Measurements from ENCODE around the gene CCDC187. TPM values are rescaled to one million over a fixed set of nuclear protein-coding genes. Genes with fewer than 3 reads are reported as not detected.

Gene CCDC187
- total and polyA plus RNA-seq, 5 experiments from 2014 or later, result not detected

DNA sequence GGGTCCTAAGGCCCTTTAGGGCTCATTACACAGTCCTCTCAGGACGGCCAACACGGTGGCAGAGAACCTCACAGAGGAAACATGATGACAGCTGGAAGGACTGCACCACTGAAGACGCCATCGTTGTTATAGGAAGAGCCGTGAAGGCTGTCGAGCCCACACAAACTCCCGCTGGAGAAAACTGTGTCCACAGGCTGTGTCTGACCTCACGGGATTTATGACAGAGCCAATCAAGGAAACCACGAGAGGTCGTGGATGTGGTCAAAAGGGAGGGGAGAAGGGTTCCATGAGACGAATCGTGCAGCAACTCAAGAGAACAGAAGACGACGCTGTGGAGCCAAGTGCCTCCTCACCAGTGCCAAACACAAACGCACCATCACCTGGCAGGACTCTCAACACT, 70.5 kb downstream of the CCDC187 start:
- no peaks in the 10 kb centered on the region for H3K27me3 Mint-ChIP-seq
- no peaks in the 10 kb centered on the region for H3K9me3 Mint-ChIP-seq
- DNase-seq (no peak), ATAC-seq (no peak)
- POLR2A ChIA-PET, result interaction anchor here (0.7 kb wide), 1 partner anchor 41 kb away, joined by 4 read pairs; no protein-coding TSS in a partner anchor
- H3K4me1 Mint-ChIP-seq, result peaks cover 21 to 54% (median 42%) of the 10 kb centered on the region in 4 donors
- peak overlapping the region in 3 of 10 donors; percentile 4 to 41 (median 22) for H3K4me3 Mint-ChIP-seq
- H3K36me3 Mint-ChIP-seq, result peaks cover 0 to 18% (median 3%) of the 10 kb centered on the region in 3 donors
- peak overlapping the region in 3 of 10 donors; percentile 34 to 89 (median 66) for H3K27ac Mint-ChIP-seq

DNA sequence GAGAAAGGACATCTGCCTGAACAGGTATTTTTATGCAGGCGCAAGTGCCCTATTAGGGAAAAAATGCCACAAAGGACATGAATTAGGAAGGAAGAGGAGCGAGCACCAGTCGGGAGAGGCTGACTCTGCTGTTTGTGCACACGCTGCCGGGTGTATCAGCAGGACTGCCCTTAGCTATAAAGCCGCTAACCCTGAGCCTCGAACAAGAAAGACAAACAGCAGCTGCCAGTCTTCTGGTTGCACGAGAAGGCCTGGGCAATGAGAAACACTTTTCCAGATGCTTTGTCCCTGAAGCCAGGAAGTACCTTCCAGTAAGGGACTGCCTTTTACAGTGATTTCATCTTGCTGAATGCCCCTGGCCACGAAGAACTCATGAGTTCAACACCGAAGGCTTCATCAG, 70.9 kb downstream of the CCDC187 start:
- Mint-ChIP-seq H3K4me3 (peak overlapping the region in 1 of 10 donors; percentile 71), H3K9me3 (no peaks in the 10 kb centered on the region)

DNA sequence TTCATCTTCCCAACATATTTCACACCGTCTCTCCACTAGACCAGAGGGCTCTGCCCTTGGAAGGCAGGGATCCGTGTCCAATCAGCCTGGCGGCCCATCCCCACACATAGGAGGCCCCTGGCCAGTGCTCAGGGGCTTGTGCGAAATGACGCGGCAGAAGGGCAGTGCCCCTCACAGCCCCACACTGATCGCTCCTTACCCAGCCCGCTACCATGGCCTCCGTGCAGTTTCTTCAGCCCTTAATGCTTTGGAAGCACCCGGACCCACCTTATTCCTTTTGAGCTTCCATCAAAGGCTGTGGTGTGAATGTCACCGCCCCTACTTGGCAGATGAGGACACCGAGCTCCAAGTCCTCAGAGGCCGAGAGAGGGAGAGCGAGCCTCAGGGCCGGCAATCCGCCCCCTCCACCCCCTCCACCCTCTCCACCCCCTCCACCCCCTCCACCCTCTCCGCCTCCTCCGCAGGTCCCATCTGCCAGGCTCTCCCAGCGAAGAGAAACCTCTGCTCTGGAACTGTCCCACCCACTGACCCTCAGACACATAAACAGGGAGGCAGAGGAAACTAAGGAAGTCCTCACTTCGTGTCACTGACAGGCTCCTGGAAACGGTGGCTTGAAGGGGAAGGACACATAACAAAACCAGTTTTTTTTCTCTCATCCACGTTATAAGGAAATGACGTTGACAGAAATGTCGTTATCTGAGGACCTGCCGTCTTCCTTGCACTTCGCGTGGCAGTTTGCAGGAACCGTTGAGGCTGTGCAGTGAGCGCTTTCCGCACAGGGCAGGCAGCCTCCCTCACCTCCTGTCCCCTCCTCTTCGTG, 72.2 kb downstream of the CCDC187 start:
- Mint-ChIP-seq H3K4me1 (peaks cover 21 to 59% (median 45%) of the 10 kb centered on the region in 4 donors), H3K36me3 (peaks cover 0 to 18% (median 3%) of the 10 kb centered on the region in 3 donors), H3K27ac (peak overlapping the region in 7 of 10 donors; percentile 25 to 92 (median 81)), H3K27me3 (no peaks in the 10 kb centered on the region), H3K4me3 (peak overlapping the region; percentile 15 to 72 (median 47)), H3K9me3 (no peaks in the 10 kb centered on the region)
- DNase-seq, result peak in 2 of 10 donors; percentile 34 to 45
- POLR2A ChIA-PET, result no interaction called here
- ATAC-seq, result peak; percentile 42 to 89

More for the DNA sequence above, 70.9 kb downstream of the CCDC187 start:
- H3K36me3 Mint-ChIP-seq, result peaks cover 0 to 18% (median 3%) of the 10 kb centered on the region in 3 donors
- DNase-seq (no peak), ATAC-seq (no peak)
- H3K27ac Mint-ChIP-seq, result peak overlapping the region in 3 of 10 donors; percentile 52 to 89 (median 66)
- H3K27me3 Mint-ChIP-seq, result no peaks in the 10 kb centered on the region
- peaks cover 21 to 54% (median 42%) of the 10 kb centered on the region in 4 donors for H3K4me1 Mint-ChIP-seq
- POLR2A ChIA-PET, result interaction anchor here (0.7 kb wide), 1 partner anchor 41 kb away, joined by 4 read pairs; no protein-coding TSS in a partner anchor

DNA sequence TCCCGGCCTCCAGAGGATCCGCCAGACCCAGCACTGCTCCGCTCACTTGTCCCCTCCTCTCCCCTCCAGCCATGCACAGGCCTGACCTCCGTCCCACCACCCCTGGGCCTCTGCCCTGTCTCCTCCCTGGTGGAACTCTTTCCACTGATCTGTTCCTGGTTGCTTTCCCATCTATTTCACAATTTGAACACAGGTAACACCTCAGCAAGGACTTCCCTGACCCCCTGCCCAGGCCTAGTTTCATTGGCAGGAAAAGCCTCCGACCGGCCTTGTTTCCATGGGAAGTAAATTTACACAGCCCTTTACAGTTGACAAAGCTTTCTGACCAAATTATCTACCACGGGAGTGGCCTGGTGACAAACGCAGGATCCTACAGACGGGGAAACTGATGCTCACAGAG, 73.1 kb downstream of the CCDC187 start:
- H3K27me3 Mint-ChIP-seq, result no peaks in the 10 kb centered on the region
- POLR2A ChIA-PET, result no interaction called here
- ATAC-seq (no peak), DNase-seq (no peak)
- H3K27ac Mint-ChIP-seq, result peak overlapping the region in 4 of 10 donors; percentile 70 to 86 (median 76)
- peak overlapping the region in 1 of 10 donors; percentile 11 for H3K4me3 Mint-ChIP-seq
- H3K9me3 Mint-ChIP-seq, result no peaks in the 10 kb centered on the region
- peaks cover 0 to 12% (median 3%) of the 10 kb centered on the region in 3 donors for H3K36me3 Mint-ChIP-seq
- H3K4me1 Mint-ChIP-seq, result peaks cover 21 to 63% (median 49%) of the 10 kb centered on the region in 4 donors

DNA sequence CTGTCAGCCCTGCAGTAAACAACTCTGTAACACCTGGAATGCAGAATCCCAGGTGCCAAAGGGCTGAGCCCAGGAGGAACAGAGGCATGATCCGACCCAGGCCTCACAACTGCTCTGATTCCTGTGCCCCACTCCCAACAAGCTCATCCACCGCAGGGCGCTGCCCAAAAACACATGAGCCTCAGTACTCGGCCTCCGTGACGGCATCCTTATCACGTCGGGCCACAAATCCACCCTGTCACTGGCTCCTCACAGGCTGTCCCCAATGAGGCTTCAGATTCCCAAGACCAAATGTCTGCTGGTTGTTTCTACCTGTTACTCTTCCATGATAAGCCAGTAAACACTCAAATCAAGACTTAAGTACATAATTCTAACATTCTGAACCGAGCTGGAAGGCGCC, 73.5 kb downstream of the CCDC187 start:
- POLR2A ChIA-PET, result no interaction called here
- H3K9me3 Mint-ChIP-seq, result no peaks in the 10 kb centered on the region
- peaks cover 21 to 65% (median 50%) of the 10 kb centered on the region in 4 donors for H3K4me1 Mint-ChIP-seq
- H3K36me3 Mint-ChIP-seq, result peaks cover 0 to 12% (median 3%) of the 10 kb centered on the region in 3 donors
- DNase-seq, result no peak
- peak overlapping the region in 1 of 10 donors; percentile 11 for H3K4me3 Mint-ChIP-seq
- no peak for ATAC-seq
- no peaks in the 10 kb centered on the region for H3K27me3 Mint-ChIP-seq
- H3K27ac Mint-ChIP-seq, result peak overlapping the region in 2 of 10 donors; percentile 52 to 86

DNA sequence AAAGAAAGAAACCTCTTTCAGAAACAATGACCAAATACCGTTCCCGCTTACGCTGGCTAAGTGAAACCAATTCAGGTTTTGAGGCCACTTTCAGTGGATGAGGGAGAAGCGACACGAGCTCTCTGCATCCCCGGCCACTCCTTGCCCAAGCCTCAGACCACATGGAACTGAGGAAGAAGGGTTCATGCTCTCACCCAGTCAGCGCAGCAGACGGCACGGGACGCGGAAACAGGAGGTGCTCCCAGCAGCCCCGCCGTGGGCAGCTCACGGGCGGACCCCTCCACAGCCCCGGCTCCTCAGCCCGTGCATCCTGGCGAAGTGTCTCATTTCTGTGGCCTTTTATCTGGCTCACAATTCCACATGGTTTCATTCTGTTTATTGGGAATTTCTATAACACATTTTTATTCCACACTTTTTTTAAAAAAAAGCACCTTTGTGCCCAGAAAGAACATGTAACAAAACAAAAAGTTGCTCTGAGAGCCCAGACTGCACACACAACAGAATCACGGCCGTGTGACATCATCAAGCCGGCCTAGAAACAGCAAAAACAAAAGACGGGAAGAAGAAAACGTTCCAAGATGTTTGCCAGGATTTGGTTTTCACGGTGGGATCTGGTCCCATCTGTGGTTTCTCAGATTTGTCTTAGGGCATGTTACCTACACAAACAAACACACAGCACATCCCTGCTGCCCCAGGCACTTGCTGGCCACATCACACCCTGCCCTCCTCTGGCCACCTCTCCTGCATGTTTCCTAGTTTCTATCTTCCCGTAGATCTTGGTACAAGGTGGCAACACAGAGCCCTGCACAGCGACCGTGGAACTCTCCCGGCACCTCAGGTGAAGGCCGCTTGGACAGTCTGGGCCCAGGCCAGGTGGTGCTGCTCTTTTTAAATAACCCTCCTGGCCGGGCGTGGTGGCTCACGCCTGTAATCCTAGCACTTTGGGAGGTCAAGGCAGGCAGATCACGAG, 74.5 kb downstream of the CCDC187 start:
- no peaks in the 10 kb centered on the region for H3K27me3 Mint-ChIP-seq
- H3K36me3 Mint-ChIP-seq, result peaks cover 3 to 11% (median 4%) of the 10 kb centered on the region in 3 donors
- ATAC-seq (no peak), DNase-seq (no peak)
- H3K9me3 Mint-ChIP-seq, result no peaks in the 10 kb centered on the region
- peak overlapping the region in 1 of 10 donors; percentile 24 for H3K4me3 Mint-ChIP-seq
- H3K4me1 Mint-ChIP-seq, result peaks cover 18 to 62% (median 48%) of the 10 kb centered on the region in 4 donors
- POLR2A ChIA-PET, result no interaction called here
- peak overlapping the region in 4 of 10 donors; percentile 11 to 62 (median 51) for H3K27ac Mint-ChIP-seq

DNA sequence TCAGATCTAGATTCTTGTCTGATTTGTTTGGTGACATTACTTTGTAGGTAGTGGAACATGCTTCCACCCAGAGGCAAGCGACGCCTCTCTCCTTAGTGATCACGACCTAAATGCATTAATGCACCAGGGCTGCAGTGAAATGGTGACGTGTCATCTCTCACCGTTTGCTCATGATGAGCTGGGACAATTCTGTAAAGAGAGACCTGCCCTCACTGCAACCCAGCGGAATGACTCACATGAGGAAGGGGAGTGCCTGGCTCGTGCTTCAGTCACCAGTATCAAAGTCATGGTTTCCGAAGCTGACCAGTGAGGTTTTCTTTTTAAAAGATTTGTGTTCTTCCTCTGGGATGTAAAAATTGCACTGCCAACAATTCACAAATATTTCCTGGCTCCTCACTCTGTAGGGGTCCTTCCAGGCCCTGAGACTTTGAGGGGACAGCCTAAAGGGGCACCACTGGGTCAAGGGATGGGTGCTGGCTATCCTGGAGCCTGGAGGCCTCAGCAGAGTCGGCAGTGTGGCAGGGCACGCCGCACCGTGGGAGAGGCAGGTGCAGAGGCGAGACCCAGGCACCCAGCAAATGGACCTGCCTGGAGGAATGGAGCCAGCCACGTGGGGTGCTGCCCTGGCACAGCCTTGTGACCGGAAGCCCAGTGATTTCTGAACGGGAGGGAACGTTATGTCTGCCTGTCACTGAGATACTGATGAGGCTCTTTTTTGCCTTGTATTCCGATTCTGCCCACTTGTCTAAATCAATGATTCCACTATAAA, 75.6 kb downstream of the CCDC187 start:
- H3K27me3 Mint-ChIP-seq, result no peaks in the 10 kb centered on the region
- H3K27ac Mint-ChIP-seq, result peak overlapping the region in 2 of 10 donors; percentile 62 to 72

DNA sequence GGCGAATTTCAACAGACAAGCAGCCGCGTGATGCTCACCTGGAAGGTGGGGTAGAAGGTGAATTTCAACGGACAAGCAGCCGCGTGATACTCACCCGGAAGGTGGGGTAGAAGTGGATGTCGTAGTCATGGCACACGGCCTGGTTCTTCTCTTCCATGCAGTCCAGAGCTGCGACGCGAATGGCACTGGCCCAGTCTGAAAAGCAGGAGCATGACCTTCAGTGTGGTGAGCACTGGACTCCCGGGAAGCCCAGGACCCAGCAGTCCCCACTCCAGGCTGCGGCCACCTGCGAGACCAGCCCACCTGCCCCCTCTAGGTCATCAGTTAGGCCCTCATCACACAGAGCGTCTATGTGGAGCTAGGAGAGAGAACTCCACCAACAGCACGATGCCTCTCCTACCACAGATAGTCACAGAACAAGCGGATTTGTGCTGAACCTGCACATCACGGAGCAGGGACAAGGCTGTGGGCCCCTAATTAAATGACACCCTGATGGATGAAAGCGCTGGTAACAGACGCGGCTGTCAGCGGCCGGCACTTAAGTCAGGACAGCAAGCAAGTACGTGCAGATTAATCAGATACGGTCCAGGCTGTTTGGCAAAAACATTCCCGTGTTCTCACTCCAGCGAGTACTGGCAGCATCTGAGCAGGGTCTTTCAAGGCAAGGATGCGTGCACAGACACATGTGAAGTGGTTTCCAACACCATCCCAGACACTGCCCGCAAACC, 77.0 kb downstream of the CCDC187 start:
- Mint-ChIP-seq H3K9me3 (no peaks in the 10 kb centered on the region), H3K4me3 (no peak overlapping the region), H3K27me3 (no peaks in the 10 kb centered on the region), H3K36me3 (peaks cover 5 to 35% (median 10%) of the 10 kb centered on the region in 3 donors), H3K4me1 (peaks cover 9 to 39% (median 28%) of the 10 kb centered on the region in 4 donors), H3K27ac (no peak overlapping the region)
- ATAC-seq (no peak), DNase-seq (no peak)
- POLR2A ChIA-PET, result interaction anchor here (0.5 kb wide), 1 partner anchor 1206 kb away, joined by 5 read pairs; no protein-coding TSS in a partner anchor

More for the DNA sequence above, 75.6 kb downstream of the CCDC187 start:
- Mint-ChIP-seq H3K4me3 (peak overlapping the region in 1 of 10 donors; percentile 29), H3K9me3 (no peaks in the 10 kb centered on the region), H3K4me1 (peaks cover 15 to 51% (median 41%) of the 10 kb centered on the region in 4 donors), H3K36me3 (peaks cover 4 to 20% (median 5%) of the 10 kb centered on the region in 3 donors)
- DNase-seq (no peak), ATAC-seq (no peak)
- POLR2A ChIA-PET, result no interaction called here

DNA sequence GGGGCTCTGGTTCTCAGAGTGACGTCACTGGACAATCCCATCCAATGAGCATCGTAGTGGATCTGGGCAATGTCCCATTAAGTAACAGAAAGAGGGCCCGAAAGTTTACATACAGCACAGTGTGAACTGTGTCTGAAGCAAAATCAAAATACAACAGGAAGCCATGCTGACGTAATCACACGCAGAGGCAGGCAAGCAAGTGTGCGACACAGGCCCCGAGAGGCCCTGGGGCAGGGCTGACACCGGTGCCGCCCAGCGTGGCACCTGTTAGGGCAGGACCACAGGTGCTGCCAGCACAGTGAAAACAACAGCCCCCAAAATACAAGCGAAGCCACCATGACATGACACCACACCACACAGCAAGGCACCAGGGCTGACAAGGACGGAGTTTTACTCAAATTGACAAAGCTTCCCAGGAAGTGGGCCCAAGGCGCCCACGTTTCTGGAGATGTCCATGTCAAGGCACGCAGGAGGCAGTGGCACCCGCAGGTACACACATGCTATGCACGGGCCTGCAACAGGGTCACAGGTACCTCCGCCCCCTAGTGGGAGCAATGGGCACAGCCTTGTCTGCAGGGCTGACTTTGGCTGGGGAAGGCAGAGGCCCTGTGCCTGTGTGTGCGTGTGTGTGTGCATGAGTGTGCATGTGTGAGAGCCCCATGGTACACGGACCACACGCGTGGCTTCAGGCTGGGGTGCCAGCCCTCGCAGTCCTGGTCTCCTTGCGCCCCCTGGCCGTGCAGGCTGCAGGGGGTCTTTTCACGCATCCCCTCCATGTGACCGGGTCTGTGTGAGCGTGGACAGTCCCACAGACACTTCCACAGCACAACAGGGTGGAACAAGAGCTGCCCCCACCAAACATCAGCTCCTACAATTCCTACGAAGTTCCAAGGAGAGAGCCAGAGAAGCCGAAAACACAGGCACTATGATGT, 77.9 kb downstream of the CCDC187 start:
- POLR2A ChIA-PET, result no interaction called here
- peaks cover 7 to 38% (median 21%) of the 10 kb centered on the region in 4 donors for H3K4me1 Mint-ChIP-seq
- DNase-seq (peak; percentile 29 to 75 (median 52)), ATAC-seq (peak; percentile 84 to 94)
- H3K27me3 Mint-ChIP-seq, result no peaks in the 10 kb centered on the region
- peak overlapping the region in 1 of 10 donors; percentile 47 for H3K4me3 Mint-ChIP-seq
- H3K9me3 Mint-ChIP-seq, result no peaks in the 10 kb centered on the region
- H3K36me3 Mint-ChIP-seq, result peaks cover 10 to 42% (median 11%) of the 10 kb centered on the region in 3 donors
- H3K27ac Mint-ChIP-seq, result peak overlapping the region in 4 of 10 donors; percentile 9 to 70 (median 49)

DNA sequence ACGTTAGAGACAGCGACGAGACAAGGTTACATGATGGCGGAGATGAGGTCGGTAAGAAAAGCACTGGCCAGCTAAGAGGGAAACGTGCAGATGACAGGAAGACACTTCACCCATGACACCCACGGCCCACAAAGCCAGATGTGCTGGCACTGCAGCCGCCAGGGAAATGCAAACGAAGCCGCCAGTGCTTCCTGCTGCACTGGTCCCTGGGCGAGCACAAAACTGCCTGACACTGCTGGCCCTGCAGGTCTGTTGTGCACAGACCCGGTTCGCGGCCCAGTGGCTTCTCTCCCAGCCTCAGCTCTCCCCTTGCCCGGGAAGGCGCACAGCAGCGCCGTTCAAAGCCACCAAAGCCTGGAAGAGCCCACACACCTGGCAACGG, 78.5 kb downstream of the CCDC187 start:
- Mint-ChIP-seq H3K27ac (peak overlapping the region in 5 of 10 donors; percentile 6 to 70 (median 40)), H3K27me3 (no peaks in the 10 kb centered on the region), H3K36me3 (peaks cover 10 to 43% (median 13%) of the 10 kb centered on the region in 3 donors), H3K4me3 (peak overlapping the region in 1 of 10 donors; percentile 47), H3K9me3 (no peaks in the 10 kb centered on the region), H3K4me1 (peaks cover 6 to 38% (median 18%) of the 10 kb centered on the region in 4 donors)
- POLR2A ChIA-PET, result no interaction called here
- DNase-seq, result no peak
- ATAC-seq, result peak in 1 of 2 donors; percentile 60

All from naive thymus-derived CD8-positive, alpha-beta T cell (primary cell).